ENCODE data around the gene HLA-DOB.

Gene HLA-DOB

GRCh38 chr6:32829495-32829894 is 12.7 kb upstream of the HLA-DOB start:
- H2AFZ ChIP-seq (ENCODE audit: low read depth, low read length), result no peak overlapping the region
- H3K4me1 ChIP-seq (ENCODE audit: insufficient read depth, low read length), result no peaks in the 10 kb centered on the region
- TF ChIP-seq, protein P1, sequence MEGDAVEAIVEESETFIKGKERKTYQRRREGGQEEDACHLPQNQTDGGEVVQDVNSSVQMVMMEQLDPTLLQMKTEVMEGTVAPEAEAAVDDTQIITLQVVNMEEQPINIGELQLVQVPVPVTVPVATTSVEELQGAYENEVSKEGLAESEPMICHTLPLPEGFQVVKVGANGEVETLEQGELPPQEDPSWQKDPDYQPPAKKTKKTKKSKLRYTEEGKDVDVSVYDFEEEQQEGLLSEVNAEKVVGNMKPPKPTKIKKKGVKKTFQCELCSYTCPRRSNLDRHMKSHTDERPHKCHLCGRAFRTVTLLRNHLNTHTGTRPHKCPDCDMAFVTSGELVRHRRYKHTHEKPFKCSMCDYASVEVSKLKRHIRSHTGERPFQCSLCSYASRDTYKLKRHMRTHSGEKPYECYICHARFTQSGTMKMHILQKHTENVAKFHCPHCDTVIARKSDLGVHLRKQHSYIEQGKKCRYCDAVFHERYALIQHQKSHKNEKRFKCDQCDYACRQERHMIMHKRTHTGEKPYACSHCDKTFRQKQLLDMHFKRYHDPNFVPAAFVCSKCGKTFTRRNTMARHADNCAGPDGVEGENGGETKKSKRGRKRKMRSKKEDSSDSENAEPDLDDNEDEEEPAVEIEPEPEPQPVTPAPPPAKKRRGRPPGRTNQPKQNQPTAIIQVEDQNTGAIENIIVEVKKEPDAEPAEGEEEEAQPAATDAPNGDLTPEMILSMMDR (IDR thresholded peaks at IDR 0.05; ENCODE audit: borderline replicate concordance, extremely low read depth, low read length, poor library complexity, severe bottlenecking), result no peak
- TF ChIP-seq EZH2 (IDR thresholded peaks at IDR 0.05; ENCODE audit: borderline replicate concordance, low read depth, low read length, severe bottlenecking), result no peak
- peaks cover 56% of the 10 kb centered on the region for H3K36me3 ChIP-seq (ENCODE audit: insufficient read depth, low read length)
- H3K27me3 ChIP-seq (ENCODE audit: insufficient read depth, low read length, poor library complexity), result no peaks in the 10 kb centered on the region
- H3K4me3 ChIP-seq (ENCODE audit: low read depth in 1 of 2, low read length in 2 of 2), result no peak overlapping the region
- no peak for DNase-seq
- no peak overlapping the region for H3K4me2 ChIP-seq (ENCODE audit: insufficient read depth, low read length)
- no peaks in the 10 kb centered on the region for H3K9me3 ChIP-seq (ENCODE audit: insufficient read depth, low read length, severe bottlenecking)
- no peaks in the 10 kb centered on the region for H3K79me2 ChIP-seq (ENCODE audit: insufficient read depth, low read length)
- no peak overlapping the region for H3K9ac ChIP-seq (ENCODE audit: low read depth, low read length)
- no peak overlapping the region for H3K27ac ChIP-seq (ENCODE audit: low read length)
- no peaks in the 10 kb centered on the region for H4K20me1 ChIP-seq (ENCODE audit: insufficient read depth, low read length)
- ATAC-seq (ENCODE audit: insufficient read depth, low read depth), result no peak

GRCh38 chr6:32827025-32827424 is 10.2 kb upstream of the HLA-DOB start:
- no peaks in the 10 kb centered on the region for H3K27me3 ChIP-seq (ENCODE audit: insufficient read depth, low read length, poor library complexity)
- H3K9ac ChIP-seq (ENCODE audit: low read depth, low read length), result no peak overlapping the region
- peaks cover 38% of the 10 kb centered on the region for H3K36me3 ChIP-seq (ENCODE audit: insufficient read depth, low read length)
- ATAC-seq (ENCODE audit: insufficient read depth, low read depth) (no peak), DNase-seq (no peak)
- no peaks in the 10 kb centered on the region for H3K4me1 ChIP-seq (ENCODE audit: insufficient read depth, low read length)
- H3K4me3 ChIP-seq (ENCODE audit: low read depth in 1 of 2, low read length in 2 of 2), result no peak overlapping the region
- no peaks in the 10 kb centered on the region for H3K79me2 ChIP-seq (ENCODE audit: insufficient read depth, low read length)
- H3K4me2 ChIP-seq (ENCODE audit: insufficient read depth, low read length), result no peak overlapping the region
- no peaks in the 10 kb centered on the region for H4K20me1 ChIP-seq (ENCODE audit: insufficient read depth, low read length)
- H3K9me3 ChIP-seq (ENCODE audit: insufficient read depth, low read length, severe bottlenecking), result no peaks in the 10 kb centered on the region
- no peak overlapping the region for H2AFZ ChIP-seq (ENCODE audit: low read depth, low read length)
- H3K27ac ChIP-seq (ENCODE audit: low read length), result no peak overlapping the region
- no peak for TF ChIP-seq EZH2 (IDR thresholded peaks at IDR 0.05; ENCODE audit: borderline replicate concordance, low read depth, low read length, severe bottlenecking)
- TF ChIP-seq, protein P1 (IDR thresholded peaks at IDR 0.05; ENCODE audit: borderline replicate concordance, extremely low read depth, low read length, poor library complexity, severe bottlenecking), result no peak

DNA sequence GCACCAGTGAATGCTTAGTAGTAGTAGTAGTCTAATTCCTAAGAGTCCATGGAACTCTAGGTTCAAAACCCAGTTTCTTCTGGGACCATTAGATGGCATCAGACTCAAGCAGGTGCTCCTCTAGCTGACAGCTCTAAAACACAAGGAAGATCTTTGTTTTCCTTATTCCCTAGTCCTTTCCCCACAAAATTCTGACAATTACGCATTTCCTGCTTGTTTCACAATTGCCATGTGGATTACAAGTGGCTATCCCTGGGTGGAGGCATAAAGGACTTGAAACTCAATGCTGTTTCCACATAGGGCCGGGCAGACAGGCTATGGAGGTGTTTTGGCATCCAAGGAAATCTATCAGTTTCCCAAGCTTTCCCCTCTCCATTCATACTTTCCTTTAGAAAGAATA is 9.2 kb upstream of the HLA-DOB start:
- no peaks in the 10 kb centered on the region for H3K27me3 ChIP-seq (ENCODE audit: insufficient read depth, low read length, poor library complexity)
- H3K4me1 ChIP-seq (ENCODE audit: insufficient read depth, low read length), result no peaks in the 10 kb centered on the region
- TF ChIP-seq, protein P1 (IDR thresholded peaks at IDR 0.05; ENCODE audit: borderline replicate concordance, extremely low read depth, low read length, poor library complexity, severe bottlenecking), result peak; percentile 44
- TF ChIP-seq EZH2 (IDR thresholded peaks at IDR 0.05; ENCODE audit: borderline replicate concordance, low read depth, low read length, severe bottlenecking), result no peak
- no peak overlapping the region for H3K9ac ChIP-seq (ENCODE audit: low read depth, low read length)
- H2AFZ ChIP-seq (ENCODE audit: low read depth, low read length), result no peak overlapping the region
- ATAC-seq (ENCODE audit: insufficient read depth, low read depth) (no peak), DNase-seq (no peak)
- peaks cover 28% of the 10 kb centered on the region for H3K36me3 ChIP-seq (ENCODE audit: insufficient read depth, low read length)
- no peak overlapping the region for H3K4me2 ChIP-seq (ENCODE audit: insufficient read depth, low read length)
- no peak overlapping the region for H3K4me3 ChIP-seq (ENCODE audit: low read depth in 1 of 2, low read length in 2 of 2)
- H3K27ac ChIP-seq (ENCODE audit: low read length), result no peak overlapping the region
- no peaks in the 10 kb centered on the region for H3K9me3 ChIP-seq (ENCODE audit: insufficient read depth, low read length, severe bottlenecking)
- no peaks in the 10 kb centered on the region for H4K20me1 ChIP-seq (ENCODE audit: insufficient read depth, low read length)
- no peaks in the 10 kb centered on the region for H3K79me2 ChIP-seq (ENCODE audit: insufficient read depth, low read length)

DNA sequence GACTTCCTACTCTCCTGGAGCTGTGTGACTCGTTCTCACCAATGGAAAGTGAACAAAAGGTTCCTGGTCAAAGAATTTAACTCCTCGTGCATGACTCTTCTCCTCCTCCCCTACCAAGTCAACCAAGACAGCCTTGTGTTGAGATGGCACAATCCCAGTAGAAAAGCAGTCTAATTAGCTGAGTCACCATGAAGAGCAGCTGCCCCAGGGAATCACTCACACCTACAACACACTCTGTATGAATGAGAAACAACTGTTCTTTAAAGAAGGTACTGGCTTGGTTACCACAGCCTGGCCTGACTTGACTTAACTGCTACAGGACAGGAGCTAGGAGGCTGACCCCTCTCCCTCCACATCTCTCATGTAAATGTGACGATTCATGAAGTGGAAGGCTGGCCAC is 2.9 kb upstream of the HLA-DOB start:
- Histone ChIP-seq H3K27ac (ENCODE audit: low read length) (no peak overlapping the region), H3K4me2 (ENCODE audit: insufficient read depth, low read length) (no peak overlapping the region)
- no peak for ATAC-seq (ENCODE audit: insufficient read depth, low read depth)

More for the DNA sequence above, 2.9 kb upstream of the HLA-DOB start:
- TF ChIP-seq, protein P1 (IDR thresholded peaks at IDR 0.05; ENCODE audit: borderline replicate concordance, extremely low read depth, low read length, poor library complexity, severe bottlenecking), result no peak
- no peak for TF ChIP-seq EZH2 (IDR thresholded peaks at IDR 0.05; ENCODE audit: borderline replicate concordance, low read depth, low read length, severe bottlenecking)
- Histone ChIP-seq H3K79me2 (ENCODE audit: insufficient read depth, low read length) (no peaks in the 10 kb centered on the region), H3K4me3 (ENCODE audit: low read depth in 1 of 2, low read length in 2 of 2) (no peak overlapping the region), H2AFZ (ENCODE audit: low read depth, low read length) (no peak overlapping the region), H3K27me3 (ENCODE audit: insufficient read depth, low read length, poor library complexity) (no peaks in the 10 kb centered on the region), H3K9me3 (ENCODE audit: insufficient read depth, low read length, severe bottlenecking) (no peaks in the 10 kb centered on the region), H3K9ac (ENCODE audit: low read depth, low read length) (no peak overlapping the region), H4K20me1 (ENCODE audit: insufficient read depth, low read length) (no peaks in the 10 kb centered on the region), H3K36me3 (ENCODE audit: insufficient read depth, low read length) (no peaks in the 10 kb centered on the region), H3K4me1 (ENCODE audit: insufficient read depth, low read length) (no peaks in the 10 kb centered on the region)
- DNase-seq, result no peak
